Head of caudate nucleus (tissue), 42 donors: ENCODE results near the gene TMED9.

Source experiments
- DNase-seq, 42 donors: peaks; one replicate each; pipeline versions ENCODE4 v3.0.0 to v3.0.0-alpha.2; 2020 to 2021; ENCODE audit warnings: mixed read lengths in 7 of 42
- intact Hi-C: fragments of 100-400 bp; cut with DNase I; formaldehyde crosslinking; loops from one replicate; pipeline ENCODE4 v1.15.0; 2022

TMED9 gene

GRCh38 chr5:177568326-177568725 lies 23.7 kb upstream of the TMED9 start:
- intact Hi-C loops: no loop called here

GRCh38 chr5:177569894-177570293 lies 22.1 kb upstream of the TMED9 start:
- DNase-seq: no peak
- intact Hi-C loops: no loop called here

More at GRCh38 chr5:177568326-177568725, 23.7 kb upstream of the TMED9 start:
- no peak for DNase-seq

GRCh38 chr5:177575488-177575887 lies 16.5 kb upstream of the TMED9 start:
- intact Hi-C loops: no loop called here
- DNase-seq: no peak

- intact Hi-C loops: no loop called here
These were observed 15.8 kb upstream of the TMED9 start for GRCh38 chr5:177576169-177576568.

GRCh38 chr5:177578316-177578715 lies 13.7 kb upstream of the TMED9 start:
- intact Hi-C loops: no loop called here
- DNase-seq: no peak

More at GRCh38 chr5:177576169-177576568, 15.8 kb upstream of the TMED9 start:
- DNase-seq: no peak

- no peak for DNase-seq
These were observed 3.5 kb upstream of the TMED9 start for GRCh38 chr5:177588413-177588909.

GRCh38 chr5:177590406-177590805 lies 1.6 kb upstream of the TMED9 start:
- no peak for DNase-seq
- intact Hi-C loops: loop anchor here (5.0 kb wide), 1 partner anchor 38 kb away; the partner anchor contains the start of gene FAM193B

More at GRCh38 chr5:177588413-177588909, 3.5 kb upstream of the TMED9 start:
- intact Hi-C loops: no loop called here

GRCh38 chr5:177591690-177592009 lies 353 bp upstream of the TMED9 start:
- intact Hi-C loops: loop anchor here (5.0 kb wide), 1 partner anchor 39 kb away; the partner anchor contains the start of gene FAM193B
- no peak for DNase-seq

- DNase-seq: peak in 1 of 42 donors; percentile 31
- intact Hi-C loops: loop anchor here (5.0 kb wide), 1 partner anchor 41 kb away; the partner anchor contains the start of gene FAM193B
These were observed 902 bp downstream of the TMED9 start for GRCh38 chr5:177592905-177593304.

- intact Hi-C loops: loop anchor here (5.0 kb wide), 1 partner anchor 41 kb away; the partner anchor contains the start of gene FAM193B
- peak in 1 of 42 donors; percentile 22 for DNase-seq
These were observed 1.5 kb downstream of the TMED9 start for GRCh38 chr5:177593511-177593910.

- DNase-seq: peak in 1 of 42 donors; percentile 2
- intact Hi-C loops: loop anchor here (5.0 kb wide), 1 partner anchor 42 kb away; the partner anchor contains the start of gene FAM193B
These were observed 2.1 kb downstream of the TMED9 start for GRCh38 chr5:177594071-177594470.

GRCh38 chr5:177595026-177595585 lies 3.1 kb downstream of the TMED9 start:
- no peak for DNase-seq
- intact Hi-C loops: no loop called here

- peak in 1 of 42 donors; percentile 4 for DNase-seq
- intact Hi-C loops: no loop called here
These were observed 4.2 kb downstream of the TMED9 start for GRCh38 chr5:177595991-177596774.

GRCh38 chr5:177596775-177597238 lies 4.8 kb downstream of the TMED9 start:
- intact Hi-C loops: no loop called here
- peak in 1 of 42 donors; percentile 19 for DNase-seq

GRCh38 chr5:177598477-177598876 lies 6.5 kb downstream of the TMED9 start:
- intact Hi-C loops: no loop called here
- peak in 8 of 42 donors; percentile 23 to 57 (median 34) for DNase-seq

- intact Hi-C loops: no loop called here
- peak; percentile 51 to 93 (median 86) for DNase-seq
These were observed 7.9 kb downstream of the TMED9 start, which contains the start of gene B4GALT7 for GRCh38 chr5:177599731-177600507. B4GALT7 (plus strand) TSS chr5:177600132; CDS start chr5:177600211, 79 bp downstream.

GRCh38 chr5:177600508-177601018 lies 8.6 kb downstream of the TMED9 start:
- peak in 6 of 42 donors; percentile 21 to 40 (median 28) for DNase-seq
- intact Hi-C loops: no loop called here

GRCh38 chr5:177601126-177601525 lies 9.1 kb downstream of the TMED9 start:
- intact Hi-C loops: no loop called here
- DNase-seq: peak in 1 of 42 donors; percentile 41
